ENCODE measurements around the gene ZFAND3.

DNA sequence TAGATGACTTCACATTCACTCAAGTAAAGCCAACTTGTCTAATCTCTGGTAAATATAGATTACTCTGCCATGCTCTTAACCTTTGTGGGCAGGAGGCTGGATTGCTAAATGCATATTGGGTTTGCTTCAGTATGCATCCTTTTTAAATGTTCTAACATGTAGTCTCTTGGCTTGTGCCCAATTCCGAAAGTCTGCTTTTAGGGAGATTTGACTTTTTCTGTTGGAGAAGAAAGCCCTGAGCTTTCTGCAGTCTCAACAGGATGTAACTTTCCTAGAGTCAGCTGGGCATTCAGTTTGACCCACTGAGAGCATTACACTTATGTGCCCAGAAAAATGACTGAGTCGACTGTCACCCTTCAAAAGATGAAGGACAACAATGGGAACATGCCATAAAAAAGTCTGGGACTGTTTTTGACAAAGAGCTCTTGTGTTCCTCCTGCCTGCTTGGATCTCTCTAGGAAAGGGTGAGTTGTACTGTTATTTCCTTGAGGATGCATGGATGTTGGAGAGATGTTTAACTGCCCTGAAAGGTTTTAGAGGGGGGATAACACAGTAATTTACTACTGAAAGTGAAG is 299.4 kb downstream of the ZFAND3 start:
- TF ChIP-seq REST (IDR thresholded peaks at IDR 0.05; ENCODE audit: unreplicated experiment): no peak
- TF ChIP-seq EZH2 (IDR thresholded peaks at IDR 0.05; ENCODE audit: low read depth, unreplicated experiment): no peak
- TF ChIP-seq, protein P1, sequence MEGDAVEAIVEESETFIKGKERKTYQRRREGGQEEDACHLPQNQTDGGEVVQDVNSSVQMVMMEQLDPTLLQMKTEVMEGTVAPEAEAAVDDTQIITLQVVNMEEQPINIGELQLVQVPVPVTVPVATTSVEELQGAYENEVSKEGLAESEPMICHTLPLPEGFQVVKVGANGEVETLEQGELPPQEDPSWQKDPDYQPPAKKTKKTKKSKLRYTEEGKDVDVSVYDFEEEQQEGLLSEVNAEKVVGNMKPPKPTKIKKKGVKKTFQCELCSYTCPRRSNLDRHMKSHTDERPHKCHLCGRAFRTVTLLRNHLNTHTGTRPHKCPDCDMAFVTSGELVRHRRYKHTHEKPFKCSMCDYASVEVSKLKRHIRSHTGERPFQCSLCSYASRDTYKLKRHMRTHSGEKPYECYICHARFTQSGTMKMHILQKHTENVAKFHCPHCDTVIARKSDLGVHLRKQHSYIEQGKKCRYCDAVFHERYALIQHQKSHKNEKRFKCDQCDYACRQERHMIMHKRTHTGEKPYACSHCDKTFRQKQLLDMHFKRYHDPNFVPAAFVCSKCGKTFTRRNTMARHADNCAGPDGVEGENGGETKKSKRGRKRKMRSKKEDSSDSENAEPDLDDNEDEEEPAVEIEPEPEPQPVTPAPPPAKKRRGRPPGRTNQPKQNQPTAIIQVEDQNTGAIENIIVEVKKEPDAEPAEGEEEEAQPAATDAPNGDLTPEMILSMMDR (conservative IDR thresholded peaks at IDR 0.05; ENCODE audit: low read depth in 2 of 2): no peak
- no peak for TF ChIP-seq POLR2AphosphoS5 (IDR thresholded peaks at IDR 0.05; ENCODE audit: low read depth)
- no peak for TF ChIP-seq ETS1 (IDR thresholded peaks at IDR 0.05)
- no peak for TF ChIP-seq STAT1 (IDR thresholded peaks at IDR 0.05; ENCODE audit: unreplicated experiment)
- TF ChIP-seq EZH2phosphoT487 (IDR thresholded peaks at IDR 0.05; ENCODE audit: unreplicated experiment): no peak
- no peak for TF ChIP-seq ZNF331 (CRISPR knock-in tag; IDR thresholded peaks at IDR 0.05; ENCODE audit: low read depth)
- no peak for TF ChIP-seq ZNF114 (CRISPR knock-in tag; IDR thresholded peaks at IDR 0.05)
- TF ChIP-seq NANOG (IDR thresholded peaks at IDR 0.05; ENCODE audit: borderline replicate concordance): no peak
- TF ChIP-seq CREB1 (CRISPR knock-in tag; IDR thresholded peaks at IDR 0.05; ENCODE audit: low read depth): no peak
- TF ChIP-seq JUNB (IDR thresholded peaks at IDR 0.05; ENCODE audit: unreplicated experiment): no peak

All from GM23338 (cell line).